Activated naive CD8-positive, alpha-beta T cell treated with anti-CD3 and anti-CD28 coated beads for 36 hours (primary cell): ENCODE data around the gene JAM2. TPM values are rescaled to one million over a fixed set of nuclear protein-coding genes. Genes with fewer than 3 reads are reported as not detected.
A peak's percentile ranks its signal among the peaks of the same experiment; 100 is the strongest.

Experiments used
- DNase-seq: peaks from one replicate; pipeline ENCODE4 v3.0.0; 2021
- H3K27ac Mint-ChIP-seq: one replicate; pipeline ENCODE4 v1.8.0; 2022; ENCODE audit warnings: mild to moderate bottlenecking, moderate library complexity, mixed read lengths
- H3K27me3 Mint-ChIP-seq: one replicate; pipeline ENCODE4 v1.8.0; 2022; ENCODE audit warnings: mild to moderate bottlenecking, mixed read lengths
- H3K36me3 Mint-ChIP-seq: one replicate; pipeline ENCODE4 v1.8.0; 2021; ENCODE audit warnings: mild to moderate bottlenecking, mixed read lengths
- H3K4me1 Mint-ChIP-seq: one replicate; pipeline ENCODE4 v1.8.0; 2021; ENCODE audit warnings: mixed read lengths
- H3K4me3 Mint-ChIP-seq: one replicate; pipeline ENCODE4 v1.8.0; 2022; ENCODE audit warnings: mild to moderate bottlenecking, moderate library complexity, mixed read lengths
- H3K9me3 Mint-ChIP-seq: one replicate; pipeline ENCODE4 v1.8.0; 2022; ENCODE audit warnings: mixed read lengths
- total RNA-seq, 2 experiments: library from RNA; stranded (reverse); gene quantifications; one replicate each; pipeline ENCODE4 v1.2.3, GENCODE V29; 2021

JAM2 gene
- total RNA-seq, 2 experiments from 2014 or later: 2.5 to 3.4 TPM

GRCh38 chr21:25637851-25638659 lies 1.0 kb upstream of the JAM2 start:
- Mint-ChIP-seq H3K27ac (no peak overlapping the region), H3K4me1 (peaks cover 26% of the 10 kb centered on the region), H3K27me3 (peaks cover 50% of the 10 kb centered on the region), H3K36me3 (no peaks in the 10 kb centered on the region), H3K9me3 (no peaks in the 10 kb centered on the region), H3K4me3 (peak overlapping the region; percentile 70)
- no peak for DNase-seq

- H3K4me1 Mint-ChIP-seq: peaks cover 26% of the 10 kb centered on the region
- H3K4me3 Mint-ChIP-seq: peak overlapping the region; percentile 70
- peaks cover 46% of the 10 kb centered on the region for H3K27me3 Mint-ChIP-seq
- no peaks in the 10 kb centered on the region for H3K36me3 Mint-ChIP-seq
- H3K27ac Mint-ChIP-seq: no peak overlapping the region
- peak; percentile 66 for DNase-seq
- no peaks in the 10 kb centered on the region for H3K9me3 Mint-ChIP-seq
Observed at GRCh38 chr21:25639551-25640201, 618 bp downstream of the JAM2 start.

- no peaks in the 10 kb centered on the region for H3K9me3 Mint-ChIP-seq
- no peak overlapping the region for H3K27ac Mint-ChIP-seq
- DNase-seq: peak; percentile 17
- H3K4me1 Mint-ChIP-seq: peaks cover 26% of the 10 kb centered on the region
- H3K4me3 Mint-ChIP-seq: peak overlapping the region; percentile 70
- no peaks in the 10 kb centered on the region for H3K36me3 Mint-ChIP-seq
- peaks cover 40% of the 10 kb centered on the region for H3K27me3 Mint-ChIP-seq
Observed at GRCh38 chr21:25640202-25640942, 1.3 kb downstream of the JAM2 start.

DNA sequence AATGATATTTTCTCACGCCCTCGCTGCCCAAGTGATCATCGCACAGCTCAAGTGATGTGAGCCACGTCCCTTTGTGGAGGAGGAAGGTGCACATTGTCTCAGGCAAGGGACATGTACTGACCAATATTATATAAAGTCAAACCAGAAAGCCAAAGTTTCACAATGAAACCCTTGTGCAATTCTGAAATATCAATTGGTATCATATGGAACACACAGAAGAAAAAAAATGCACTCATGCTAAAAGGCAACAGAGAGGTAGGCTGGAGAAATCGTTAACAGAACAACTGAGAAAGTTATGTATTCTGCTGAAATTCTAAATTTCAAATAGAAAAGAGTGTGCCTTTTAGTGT lies 1.9 kb downstream of the JAM2 start:
- Mint-ChIP-seq H3K36me3 (no peaks in the 10 kb centered on the region), H3K4me3 (peak overlapping the region; percentile 70), H3K9me3 (no peaks in the 10 kb centered on the region), H3K4me1 (peaks cover 26% of the 10 kb centered on the region), H3K27ac (no peak overlapping the region), H3K27me3 (peaks cover 37% of the 10 kb centered on the region)
- no peak for DNase-seq

- no peaks in the 10 kb centered on the region for H3K9me3 Mint-ChIP-seq
- peaks cover 17% of the 10 kb centered on the region for H3K27me3 Mint-ChIP-seq
- H3K4me1 Mint-ChIP-seq: peaks cover 14% of the 10 kb centered on the region
- no peak overlapping the region for H3K4me3 Mint-ChIP-seq
- H3K27ac Mint-ChIP-seq: no peak overlapping the region
- no peak for DNase-seq
- H3K36me3 Mint-ChIP-seq: no peaks in the 10 kb centered on the region
Observed at GRCh38 chr21:25643486-25643885, 4.4 kb downstream of the JAM2 start.

- Mint-ChIP-seq H3K4me1 (no peaks in the 10 kb centered on the region), H3K27me3 (no peaks in the 10 kb centered on the region), H3K4me3 (no peak overlapping the region), H3K36me3 (no peaks in the 10 kb centered on the region), H3K9me3 (no peaks in the 10 kb centered on the region), H3K27ac (no peak overlapping the region)
- DNase-seq: no peak
Observed at GRCh38 chr21:25646474-25646873, 7.4 kb downstream of the JAM2 start.

DNA sequence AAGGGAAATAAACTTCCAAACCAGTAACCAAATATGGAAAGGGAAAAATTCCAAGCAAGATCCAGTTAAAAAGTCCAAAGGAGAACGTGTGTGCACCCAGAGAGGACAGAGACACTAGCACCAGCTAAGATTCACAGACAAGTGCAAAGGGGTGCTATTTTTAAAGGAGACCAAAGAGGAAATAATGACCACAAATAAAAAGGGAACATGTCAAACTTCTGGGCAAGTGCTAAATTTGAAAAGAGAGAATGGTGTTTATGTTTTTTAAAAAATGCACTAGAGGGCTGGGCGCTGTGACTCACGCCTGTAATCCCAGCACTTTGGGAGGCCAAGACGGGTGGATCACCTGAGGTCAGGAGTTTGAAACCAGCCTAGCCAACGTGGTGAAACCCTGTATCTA lies 8.6 kb downstream of the JAM2 start:
- H3K27ac Mint-ChIP-seq: no peak overlapping the region
- no peak for DNase-seq
- no peak overlapping the region for H3K4me3 Mint-ChIP-seq
- H3K36me3 Mint-ChIP-seq: no peaks in the 10 kb centered on the region
- no peaks in the 10 kb centered on the region for H3K4me1 Mint-ChIP-seq
- H3K9me3 Mint-ChIP-seq: no peaks in the 10 kb centered on the region
- H3K27me3 Mint-ChIP-seq: no peaks in the 10 kb centered on the region

DNA sequence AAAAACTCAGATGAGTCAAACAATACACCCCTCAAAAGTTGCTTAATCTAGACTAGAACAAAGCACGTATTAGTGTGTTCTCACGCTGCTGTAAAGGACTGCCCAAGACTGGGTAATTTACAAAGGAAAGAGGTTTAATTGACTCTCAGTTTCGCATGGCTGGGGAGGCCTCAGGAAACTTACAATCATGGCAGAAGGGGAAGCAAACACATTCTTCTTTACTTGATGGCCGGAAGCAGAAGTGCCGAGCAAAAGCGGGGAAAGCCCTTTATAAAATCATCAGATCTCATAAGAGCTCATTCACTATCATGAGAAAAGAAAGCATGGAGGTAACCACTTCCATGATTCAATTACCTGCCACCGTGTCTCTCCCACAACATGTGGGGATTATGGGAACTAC lies 10.1 kb downstream of the JAM2 start:
- no peaks in the 10 kb centered on the region for H3K36me3 Mint-ChIP-seq
- no peaks in the 10 kb centered on the region for H3K9me3 Mint-ChIP-seq
- H3K27me3 Mint-ChIP-seq: no peaks in the 10 kb centered on the region

GRCh38 chr21:25656412-25656811 lies 17.4 kb downstream of the JAM2 start:
- Mint-ChIP-seq H3K9me3 (no peaks in the 10 kb centered on the region), H3K4me1 (no peaks in the 10 kb centered on the region), H3K4me3 (no peak overlapping the region), H3K27ac (no peak overlapping the region), H3K27me3 (no peaks in the 10 kb centered on the region), H3K36me3 (no peaks in the 10 kb centered on the region)
- no peak for DNase-seq

More for the DNA sequence above, 10.1 kb downstream of the JAM2 start:
- Mint-ChIP-seq H3K4me1 (no peaks in the 10 kb centered on the region), H3K4me3 (no peak overlapping the region), H3K27ac (no peak overlapping the region)
- no peak for DNase-seq

- no peaks in the 10 kb centered on the region for H3K9me3 Mint-ChIP-seq
- H3K36me3 Mint-ChIP-seq: no peaks in the 10 kb centered on the region
- DNase-seq: no peak
- no peak overlapping the region for H3K27ac Mint-ChIP-seq
- H3K4me1 Mint-ChIP-seq: no peaks in the 10 kb centered on the region
- no peaks in the 10 kb centered on the region for H3K27me3 Mint-ChIP-seq
- no peak overlapping the region for H3K4me3 Mint-ChIP-seq
Observed at GRCh38 chr21:25657140-25657539, 18.1 kb downstream of the JAM2 start.

DNA sequence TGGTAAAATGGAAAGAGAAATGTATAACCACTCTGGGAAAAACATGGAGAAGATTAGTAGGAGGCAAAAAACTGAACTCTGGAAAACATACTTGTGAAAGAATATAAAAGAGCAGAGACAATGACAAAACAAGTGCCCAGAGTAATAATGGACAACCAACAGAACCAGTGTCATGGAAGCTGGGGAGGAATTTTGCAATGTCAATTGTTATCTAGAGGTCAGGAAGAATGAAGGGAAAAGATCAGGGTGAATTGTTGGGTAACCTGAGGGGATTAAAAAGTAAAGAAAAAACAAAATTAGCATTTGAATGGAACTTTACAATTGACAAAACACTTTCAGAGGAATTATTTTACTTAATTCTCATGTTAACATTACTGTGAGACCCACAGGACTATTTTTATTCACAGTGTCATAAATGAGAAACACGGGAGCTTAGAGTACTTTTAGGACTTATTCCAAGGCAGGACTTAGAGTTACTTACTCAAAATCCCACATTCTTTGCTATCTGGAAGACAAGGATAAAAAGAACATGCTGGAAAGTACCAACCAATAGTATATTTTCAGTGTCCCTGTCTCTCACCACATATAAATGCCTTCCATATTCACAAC lies 19.5 kb downstream of the JAM2 start:
- H3K36me3 Mint-ChIP-seq: no peaks in the 10 kb centered on the region
- DNase-seq: no peak
- no peaks in the 10 kb centered on the region for H3K4me1 Mint-ChIP-seq
- H3K4me3 Mint-ChIP-seq: no peak overlapping the region
- H3K9me3 Mint-ChIP-seq: no peaks in the 10 kb centered on the region
- no peaks in the 10 kb centered on the region for H3K27me3 Mint-ChIP-seq
- no peak overlapping the region for H3K27ac Mint-ChIP-seq

DNA sequence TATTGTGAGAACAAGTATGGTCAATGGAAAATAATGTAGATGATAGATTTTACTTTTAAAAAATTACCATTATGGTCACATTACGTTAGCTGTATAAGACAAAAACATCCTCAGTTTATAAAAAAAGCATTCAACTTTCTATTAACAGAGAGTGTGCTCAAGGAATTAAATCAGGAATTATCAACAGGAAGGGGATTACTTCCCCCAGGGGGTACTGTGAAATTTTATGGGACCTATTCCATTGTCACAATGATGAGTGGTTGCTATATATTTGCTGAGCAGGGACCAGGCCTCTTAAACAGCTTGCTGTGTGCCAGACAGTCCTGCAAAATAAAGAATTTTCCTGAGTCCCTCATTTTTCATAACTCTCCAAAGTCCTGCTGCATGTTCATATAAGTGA lies 21.2 kb downstream of the JAM2 start:
- H3K27ac Mint-ChIP-seq: no peak overlapping the region
- no peaks in the 10 kb centered on the region for H3K27me3 Mint-ChIP-seq
- H3K36me3 Mint-ChIP-seq: no peaks in the 10 kb centered on the region
- no peak overlapping the region for H3K4me3 Mint-ChIP-seq
- H3K9me3 Mint-ChIP-seq: no peaks in the 10 kb centered on the region
- no peaks in the 10 kb centered on the region for H3K4me1 Mint-ChIP-seq
- no peak for DNase-seq

- Mint-ChIP-seq H3K36me3 (no peaks in the 10 kb centered on the region), H3K27me3 (peaks cover 3% of the 10 kb centered on the region), H3K4me1 (no peaks in the 10 kb centered on the region), H3K27ac (no peak overlapping the region), H3K9me3 (no peaks in the 10 kb centered on the region), H3K4me3 (no peak overlapping the region)
- no peak for DNase-seq
Observed at GRCh38 chr21:25664491-25664931, 25.5 kb downstream of the JAM2 start.

DNA sequence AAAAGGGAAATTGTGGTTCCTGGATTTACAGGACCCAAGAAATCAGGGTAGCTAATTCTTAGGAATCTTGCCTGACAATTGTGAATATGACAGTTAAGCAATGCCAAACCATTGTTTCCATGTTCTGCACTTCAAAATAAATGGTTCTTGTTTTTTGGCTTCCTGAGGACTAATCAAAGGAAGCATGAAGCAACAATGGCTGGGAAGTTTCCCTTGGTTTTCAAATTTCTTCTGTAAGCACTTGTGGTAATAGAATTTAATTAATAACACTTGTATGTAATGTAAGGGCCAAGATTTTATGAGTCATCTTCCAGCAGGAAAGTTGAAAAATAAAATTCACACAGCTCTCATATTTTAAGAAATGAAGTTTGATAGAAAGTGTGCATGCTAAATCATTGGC lies 31.7 kb downstream of the JAM2 start:
- peaks cover 1% of the 10 kb centered on the region for H3K36me3 Mint-ChIP-seq
- H3K4me3 Mint-ChIP-seq: no peak overlapping the region

GRCh38 chr21:25676451-25676850 lies 37.4 kb downstream of the JAM2 start:
- H3K4me3 Mint-ChIP-seq: no peak overlapping the region

More for the DNA sequence above, 31.7 kb downstream of the JAM2 start:
- Mint-ChIP-seq H3K27ac (no peak overlapping the region), H3K27me3 (peaks cover 3% of the 10 kb centered on the region), H3K4me1 (no peaks in the 10 kb centered on the region), H3K9me3 (no peaks in the 10 kb centered on the region)
- no peak for DNase-seq

More at GRCh38 chr21:25676451-25676850, 37.4 kb downstream of the JAM2 start:
- DNase-seq: no peak
- no peaks in the 10 kb centered on the region for H3K9me3 Mint-ChIP-seq
- H3K4me1 Mint-ChIP-seq: no peaks in the 10 kb centered on the region
- H3K36me3 Mint-ChIP-seq: peaks cover 1% of the 10 kb centered on the region
- H3K27ac Mint-ChIP-seq: no peak overlapping the region
- no peaks in the 10 kb centered on the region for H3K27me3 Mint-ChIP-seq
